Hematopoietic multipotent progenitor cell treated with erythropoietin and hydrocortisone succinate and interleukin-3 and kit ligand, for 15 days (in vitro differentiated cells): Measurements from ENCODE around the gene MS4A5.

Experiments
- DNase-seq: peaks from one replicate; pipeline ENCODE4 v3.0.0-alpha.2; 2015; ENCODE audit warnings: low spot score

MS4A5 gene

DNA sequence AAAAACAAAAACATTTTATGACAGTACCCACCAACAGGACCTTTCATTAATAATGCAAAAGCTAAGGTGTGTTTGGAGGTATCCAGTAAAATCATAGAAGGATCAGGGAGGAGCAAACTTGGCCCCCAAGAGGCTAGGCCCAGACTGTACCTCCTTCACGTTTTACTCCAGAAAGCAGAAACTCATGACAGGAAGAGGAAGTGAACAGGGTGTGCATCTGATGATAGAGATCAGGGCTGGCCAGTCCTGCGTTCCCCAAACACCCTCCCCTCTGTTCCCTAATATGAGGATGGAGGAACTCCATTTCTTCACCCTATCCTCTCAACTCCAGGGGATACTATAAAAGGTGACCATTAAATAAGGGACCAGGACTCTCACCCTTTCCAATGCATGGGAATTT is 53.0 kb downstream of the MS4A5 start:
- DNase-seq, result no peak

DNA sequence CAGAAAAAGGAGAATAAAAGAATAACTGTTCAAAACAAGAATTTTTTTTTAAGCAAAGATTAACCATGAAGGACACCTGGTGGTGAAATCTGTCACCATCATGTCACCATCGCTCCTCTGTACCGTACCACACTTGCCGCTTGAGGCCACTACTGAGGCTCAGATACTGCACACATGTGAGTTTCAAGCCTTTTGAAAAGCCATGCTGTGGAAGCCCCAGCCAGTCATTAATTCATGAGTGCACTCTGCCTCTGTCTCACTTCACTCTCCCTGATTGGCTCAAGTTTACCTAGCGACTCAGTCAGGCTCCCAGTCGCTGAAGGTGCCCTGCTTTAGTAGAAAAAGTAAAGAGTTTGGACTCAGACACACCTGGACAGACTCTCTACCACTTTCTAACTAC is 56.6 kb downstream of the MS4A5 start:
- no peak for DNase-seq

DNA sequence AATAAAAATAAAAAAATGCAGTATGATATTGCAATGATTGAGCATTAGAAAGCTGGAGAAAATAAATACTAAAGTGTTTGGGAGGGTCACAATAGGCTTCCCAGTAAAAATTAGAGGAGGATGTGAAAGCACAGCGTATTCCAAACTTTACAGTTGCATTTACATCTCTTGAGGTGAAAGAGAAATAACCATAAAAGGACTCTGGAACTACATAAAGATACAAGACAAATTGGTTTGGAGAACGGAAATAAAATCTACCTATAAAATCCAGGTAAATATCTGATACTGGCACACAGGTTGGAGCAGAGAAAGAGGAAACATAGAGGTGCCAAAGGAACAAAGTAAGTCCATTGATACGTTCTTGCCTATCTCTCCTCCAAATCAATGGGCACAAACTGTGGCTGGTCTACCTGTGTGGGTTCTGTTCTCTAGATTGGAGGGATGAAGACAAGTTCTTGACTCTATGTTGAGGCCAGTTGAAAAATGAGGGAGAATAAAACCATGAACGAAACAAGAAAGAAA is 63.2 kb downstream of the MS4A5 start, which contains the start of gene MS4A12:
Gene MS4A12, plus strand, starts transcription at position 291 of the 522 bp plus-strand sequence. CDS start 4,541 bp downstream, outside the sequence.
- no peak for DNase-seq

DNA sequence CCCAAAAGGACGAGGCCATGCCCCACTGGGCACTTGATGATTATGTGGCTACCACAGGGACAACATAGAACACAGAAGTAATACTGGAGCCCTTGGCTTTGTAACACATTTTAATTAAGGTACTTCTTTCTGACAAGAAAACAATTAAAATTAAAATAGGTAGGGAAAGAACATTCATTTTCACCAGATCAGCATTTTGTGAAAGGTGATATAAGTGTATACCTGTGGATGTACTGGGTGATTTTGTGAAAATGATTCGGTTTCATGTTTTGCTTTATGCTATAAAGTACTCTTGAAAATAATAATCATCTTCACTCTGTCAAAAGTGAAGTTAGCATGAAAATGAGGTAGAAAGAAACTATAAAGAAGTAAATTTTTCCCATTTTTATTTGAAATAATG is 64.1 kb downstream of the MS4A5 start:
- DNase-seq, result no peak
